Spleen (tissue), 11 donors: ENCODE results near the gene DCN. TPM values are rescaled to one million over a fixed set of nuclear protein-coding genes. Genes with fewer than 3 reads are reported as not detected.

Source experiments
- DNase-seq: peaks from one replicate; pipeline ENCODE4 v3.0.0-alpha.2; 2020
- H3K27ac ChIP-seq, 8 donors: fragments of 200-600 bp; sonication (generic) in 7 of 8; 1 replicate in 4 of 8; 2 replicates in 4 of 8; pipeline versions ENCODE4 v1.5.0 to v1.8.0; 2016 to 2021; ENCODE audit warnings: inconsistent platforms in 4 of 8, mild to moderate bottlenecking in 4 of 8, moderate library complexity in 1 of 8
- H3K27me3 ChIP-seq, 7 donors: fragments of 200-600 bp; sonication (generic) in 6 of 7; replicated peaks in 1 of 7; 1 replicate in 4 of 7; 2 replicates in 3 of 7; pipeline versions ENCODE4 v1.5.0 to v1.8.0; 2016 to 2021; ENCODE audit warnings: inconsistent platforms in 3 of 7, mild to moderate bottlenecking in 1 of 7
- H3K36me3 ChIP-seq, 6 donors: fragments of 200-600 bp; sonication (generic) in 5 of 6; 1 replicate in 4 of 6; 2 replicates in 2 of 6; pipeline versions ENCODE4 v1.5.0 to v1.8.0; 2016 to 2021; ENCODE audit warnings: inconsistent platforms in 2 of 6
- H3K4me1 ChIP-seq, 6 donors: fragments of 200-600 bp; sonication (generic) in 5 of 6; 1 replicate in 3 of 6; 2 replicates in 3 of 6; pipeline versions ENCODE4 v1.5.0 to v1.8.0; 2016 to 2021; ENCODE audit warnings: inconsistent platforms in 3 of 6
- H3K4me3 ChIP-seq, 8 donors: fragments of 200-600 bp; sonication (generic) in 7 of 8; 1 replicate in 4 of 8; 2 replicates in 4 of 8; pipeline versions ENCODE4 v1.5.0 to v1.8.0; 2016 to 2021; ENCODE audit warnings: inconsistent platforms in 4 of 8, mild to moderate bottlenecking in 4 of 8, moderate library complexity in 2 of 8
- H3K9me3 ChIP-seq, 8 donors: fragments of 200-600 bp; sonication (generic) in 7 of 8; 1 replicate in 4 of 8; 2 replicates in 4 of 8; pipeline versions ENCODE4 v1.5.0 to v1.8.0; 2016 to 2021; ENCODE audit warnings: inconsistent platforms in 4 of 8
- POLR2A ChIP-seq, 3 donors: fragments of 450-650 bp; IDR thresholded peaks; one replicate each; pipeline ENCODE4 v1.5.1; 2017; ENCODE audit warnings: antibody characterized with exemption in 3 of 3, mild to moderate bottlenecking in 1 of 3
- POLR2AphosphoS5 ChIP-seq, 3 donors: sonication (generic); formaldehyde crosslinking; IDR thresholded peaks; one replicate each; pipeline ENCODE4 v1.5.1; 2017; ENCODE audit warnings: antibody characterized with exemption in 3 of 3
- WGBS, 5 donors: extraction: QIAGEN DNeasy Blood & Tissue Kit in 3 of 5; methylation state at CpG; one replicate each; pipeline versions ENCODE4 v1.1.5 to v1.1.7; 2013 to 2018; 5-methylcytosine and 5-hydroxymethylcytosine counted together
- intact Hi-C: fragments of 100-400 bp; cut with DNase I; formaldehyde crosslinking; loops from one replicate; pipeline ENCODE4 v1.15.0; 2023; ENCODE audit warnings: low total_unique reads
- polyA plus RNA-seq, 3 donors: library from polyadenylated mRNA; stranded (reverse); fragments of 200-250 nt; gene quantifications; one replicate each; pipeline ENCODE4 v1.2.1, GENCODE V29; 2013
- total RNA-seq, 7 donors: library from RNA; depleted of rRNA in 3 of 7; stranded (reverse); fragments of >200 nt in 3 of 7; fragmentation: NEBNext Ultra II Directional in 4 of 7; extraction: Animal tissue kit (Norgen Biotek cat#: 25700) in 4 of 7; gene quantifications; one replicate each; pipeline versions ENCODE4 v1.1.0 to v1.2.1, GENCODE V29; 2016 to 2021
- TF ChIP-seq, protein P1 (sequence below), 11 experiments: fragments of 200-600 bp in 7 of 11; fragments of 450-650 bp in 4 of 11; sonication (generic) in 4 of 11; IDR thresholded peaks in 8 of 11; conservative IDR thresholded peaks in 3 of 11; 1 replicate in 7 of 11; 2 replicates in 4 of 11; pipeline versions ENCODE4 v1.4.0 to v1.8.0; 2016 to 2021; ENCODE audit warnings: antibody characterized with exemption in 11 of 11, inconsistent platforms in 4 of 11, mild to moderate bottlenecking in 1 of 11
- donor health status: healthy with polysubstance abuse.
- donor health status: DM: no; HTN: no; CAD: no; lungs with moderate emphysema.
- donor health status: DM: no; HTN: no; CAD: no.
- donor health status: Bipolar disorder and iron deficiency.
- donor health status: healthy.
- donor health status: DM: no; HTN: no; CAD: no.
- donor health status: DM: yes; HTN: yes; CAD: no.

Gene DCN
- total and polyA plus RNA-seq, 10 donors: 1.6 to 60.1 (median 7.7) TPM

DNA sequence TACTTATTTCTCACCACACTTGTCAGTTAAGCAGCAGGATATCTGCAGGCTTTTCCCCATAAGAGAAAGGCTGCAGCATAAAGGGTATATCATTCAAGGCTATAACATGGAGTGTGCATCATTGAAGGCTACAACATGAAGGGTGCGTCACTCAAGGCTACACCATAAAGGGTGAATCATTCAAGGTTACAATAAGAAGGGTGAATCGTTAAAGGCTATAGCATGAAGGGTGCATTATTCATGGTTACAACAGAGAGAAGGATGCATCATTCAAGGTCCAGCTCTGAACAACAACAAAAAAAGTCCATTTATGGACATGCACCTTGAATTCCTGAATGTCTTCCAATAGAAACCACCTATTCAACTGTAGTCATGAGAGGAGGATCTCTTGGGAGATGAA, 38.6 kb downstream of the DCN start:
- H3K27ac ChIP-seq: no peak overlapping the region
- TF ChIP-seq POLR2A (IDR thresholded peaks at IDR 0.05): no peak
- TF ChIP-seq POLR2AphosphoS5 (IDR thresholded peaks at IDR 0.05): no peak
- TF ChIP-seq, protein P1, sequence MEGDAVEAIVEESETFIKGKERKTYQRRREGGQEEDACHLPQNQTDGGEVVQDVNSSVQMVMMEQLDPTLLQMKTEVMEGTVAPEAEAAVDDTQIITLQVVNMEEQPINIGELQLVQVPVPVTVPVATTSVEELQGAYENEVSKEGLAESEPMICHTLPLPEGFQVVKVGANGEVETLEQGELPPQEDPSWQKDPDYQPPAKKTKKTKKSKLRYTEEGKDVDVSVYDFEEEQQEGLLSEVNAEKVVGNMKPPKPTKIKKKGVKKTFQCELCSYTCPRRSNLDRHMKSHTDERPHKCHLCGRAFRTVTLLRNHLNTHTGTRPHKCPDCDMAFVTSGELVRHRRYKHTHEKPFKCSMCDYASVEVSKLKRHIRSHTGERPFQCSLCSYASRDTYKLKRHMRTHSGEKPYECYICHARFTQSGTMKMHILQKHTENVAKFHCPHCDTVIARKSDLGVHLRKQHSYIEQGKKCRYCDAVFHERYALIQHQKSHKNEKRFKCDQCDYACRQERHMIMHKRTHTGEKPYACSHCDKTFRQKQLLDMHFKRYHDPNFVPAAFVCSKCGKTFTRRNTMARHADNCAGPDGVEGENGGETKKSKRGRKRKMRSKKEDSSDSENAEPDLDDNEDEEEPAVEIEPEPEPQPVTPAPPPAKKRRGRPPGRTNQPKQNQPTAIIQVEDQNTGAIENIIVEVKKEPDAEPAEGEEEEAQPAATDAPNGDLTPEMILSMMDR (IDR thresholded peaks at IDR 0.05 in 8 of 11, conservative IDR thresholded peaks at IDR 0.05 in 3 of 11): no peak
- intact Hi-C loops: no loop called here
- H3K27me3 ChIP-seq: no peaks in the 10 kb centered on the region
- no peaks in the 10 kb centered on the region for H3K9me3 ChIP-seq
- no peak overlapping the region for H3K4me3 ChIP-seq
- H3K4me1 ChIP-seq: no peaks in the 10 kb centered on the region
- H3K36me3 ChIP-seq: no peaks in the 10 kb centered on the region
- 77 to 94% (median 85%) methylated on average over 2 of the region's 2 CpGs for whole genome bisulfite sequencing, 5 donors
- DNase-seq: no peak

DNA sequence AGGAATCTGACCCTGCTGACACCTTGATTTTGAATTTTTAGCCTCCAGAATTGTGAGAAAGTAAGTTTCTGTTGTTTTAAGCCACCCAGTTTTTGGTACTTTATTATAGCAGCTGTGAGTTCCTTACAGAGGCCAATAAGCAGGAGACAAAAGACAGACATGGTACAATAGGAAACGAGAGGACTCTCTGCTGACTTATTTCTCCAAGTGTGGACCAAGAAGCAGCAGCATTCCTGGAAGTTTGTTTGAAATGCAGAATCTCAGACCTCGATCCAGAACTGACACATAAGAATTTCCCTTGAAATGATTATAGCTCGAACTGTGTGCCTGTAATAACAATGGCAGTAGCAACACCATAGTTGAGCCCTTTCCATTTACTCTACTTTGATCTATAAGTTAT, 39.4 kb downstream of the DCN start:
- intact Hi-C loops: no loop called here

GRCh38 chr12:91142221-91142631, 40.4 kb downstream of the DCN start:
- DNase-seq: no peak
- H3K4me1 ChIP-seq: no peaks in the 10 kb centered on the region
- H3K4me3 ChIP-seq: no peak overlapping the region
- WGBS, 5 donors: 57 to 74% (median 70%) methylated on average over 3 of the region's 3 CpGs
- no peak overlapping the region for H3K27ac ChIP-seq
- H3K27me3 ChIP-seq: no peaks in the 10 kb centered on the region
- intact Hi-C loops: no loop called here
- H3K36me3 ChIP-seq: no peaks in the 10 kb centered on the region
- H3K9me3 ChIP-seq: no peaks in the 10 kb centered on the region
- no peak for TF ChIP-seq POLR2AphosphoS5 (IDR thresholded peaks at IDR 0.05)
- no peak for TF ChIP-seq POLR2A (IDR thresholded peaks at IDR 0.05)
- TF ChIP-seq, protein P1 (IDR thresholded peaks at IDR 0.05 in 8 of 11, conservative IDR thresholded peaks at IDR 0.05 in 3 of 11): no peak

More for the DNA sequence above, 39.4 kb downstream of the DCN start:
- H3K27me3 ChIP-seq: no peaks in the 10 kb centered on the region
- 61 to 82% (median 72%) methylated on average over 3 of the region's 3 CpGs for WGBS, 5 donors
- H3K9me3 ChIP-seq: no peaks in the 10 kb centered on the region
- no peak for TF ChIP-seq POLR2A (IDR thresholded peaks at IDR 0.05)
- no peak for TF ChIP-seq POLR2AphosphoS5 (IDR thresholded peaks at IDR 0.05)
- TF ChIP-seq, protein P1 (IDR thresholded peaks at IDR 0.05 in 8 of 11, conservative IDR thresholded peaks at IDR 0.05 in 3 of 11): no peak
- no peaks in the 10 kb centered on the region for H3K36me3 ChIP-seq
- H3K4me1 ChIP-seq: no peaks in the 10 kb centered on the region
- no peak overlapping the region for H3K27ac ChIP-seq
- H3K4me3 ChIP-seq: no peak overlapping the region
- DNase-seq: no peak

- WGBS, 5 donors: 84 to 100% (median 92%) methylated on average over 1 of the region's 1 CpG
- no peak overlapping the region for H3K4me3 ChIP-seq
- H3K27ac ChIP-seq: no peak overlapping the region
- no peak for DNase-seq
- H3K9me3 ChIP-seq: peaks cover 0 to 2% (median 0%) of the 10 kb centered on the region in 8 donors
- no peaks in the 10 kb centered on the region for H3K36me3 ChIP-seq
- TF ChIP-seq, protein P1 (IDR thresholded peaks at IDR 0.05 in 8 of 11, conservative IDR thresholded peaks at IDR 0.05 in 3 of 11): no peak
- TF ChIP-seq POLR2AphosphoS5 (IDR thresholded peaks at IDR 0.05): no peak
- no peak for TF ChIP-seq POLR2A (IDR thresholded peaks at IDR 0.05)
- H3K4me1 ChIP-seq: no peaks in the 10 kb centered on the region
- intact Hi-C loops: no loop called here
- no peaks in the 10 kb centered on the region for H3K27me3 ChIP-seq
Measured at GRCh38 chr12:91140026-91140931, 42.3 kb downstream of the DCN start.
